ENCODE measurements around the gene PSG2. TPM values are rescaled to one million over a fixed set of nuclear protein-coding genes. Genes with fewer than 3 reads are reported as not detected.
"Not testable (repeated sequence)": the region's sequence is repeated elsewhere in the genome, so short reads cannot be mapped to it uniquely, and the experiment has no call there.

The PSG2 gene
- total RNA-seq, 1 experiment from 2014 or later: not detected

DNA sequence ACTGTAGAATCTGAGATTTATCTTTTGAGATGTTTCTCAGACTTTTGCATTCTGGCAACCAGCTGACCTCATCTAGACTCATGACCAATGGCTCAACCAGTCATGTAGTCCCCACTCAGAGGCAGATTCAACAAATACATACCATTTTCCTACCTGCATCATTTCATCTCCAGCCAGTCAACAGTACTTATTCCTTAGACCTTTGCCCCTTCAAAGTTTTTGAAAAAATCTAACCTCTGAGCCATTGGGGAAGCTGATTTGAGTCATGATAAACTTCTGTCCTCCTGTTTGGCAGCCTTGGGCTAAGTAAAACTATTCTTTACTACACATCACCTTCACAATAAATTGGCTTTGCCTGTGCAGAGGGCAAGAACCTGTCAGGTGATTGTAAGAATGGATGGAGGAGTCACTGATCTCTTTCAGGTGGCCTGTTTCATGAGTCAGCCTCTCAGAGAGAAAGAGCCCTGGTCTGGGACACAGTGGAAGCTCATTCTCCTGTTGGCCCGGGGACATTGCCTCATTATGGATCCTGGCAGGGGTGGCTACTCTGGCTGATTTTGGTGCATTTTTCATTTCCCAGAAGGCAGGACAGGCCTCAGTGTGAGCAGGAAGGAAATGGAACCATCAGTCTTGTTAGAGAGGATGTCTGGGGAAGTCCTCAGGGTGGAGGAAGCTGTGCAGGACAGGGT lies 38.9 kb downstream of the PSG2 start:
- not testable (repeated sequence) for H3K27me3 ChIP-seq (ENCODE audit: control insufficient read depth, insufficient read depth, low read length); DNase-seq; H3K4me3 ChIP-seq (ENCODE audit: insufficient read depth, low read depth, low read length); H3K36me3 ChIP-seq (replicated peaks; ENCODE audit: control insufficient read depth, insufficient read depth, low read length)

DNA sequence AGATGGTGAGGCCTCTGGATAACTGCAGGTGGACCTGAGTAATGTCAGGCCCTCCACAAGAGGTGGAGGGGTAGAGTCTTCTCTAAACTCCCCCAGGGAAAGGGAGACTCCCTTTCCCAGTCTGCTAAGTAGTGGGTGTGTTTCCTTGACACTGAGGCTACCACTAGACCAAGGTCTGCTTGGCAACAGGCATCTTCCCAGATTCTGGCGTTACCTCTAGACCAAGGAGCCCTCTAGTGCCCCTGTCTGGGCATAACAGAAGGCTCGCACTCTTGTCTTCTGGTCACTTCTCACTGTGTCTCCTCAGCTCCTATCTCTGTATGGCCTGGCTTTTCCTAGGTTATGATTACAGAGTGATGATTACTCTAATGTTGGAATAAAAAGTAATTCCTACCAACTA lies 50.9 kb downstream of the PSG2 start:
- not testable (repeated sequence) for H3K36me3 ChIP-seq (replicated peaks; ENCODE audit: control insufficient read depth, insufficient read depth, low read length); H3K27me3 ChIP-seq (ENCODE audit: control insufficient read depth, insufficient read depth, low read length); DNase-seq; H3K4me3 ChIP-seq (ENCODE audit: insufficient read depth, low read depth, low read length)

DNA sequence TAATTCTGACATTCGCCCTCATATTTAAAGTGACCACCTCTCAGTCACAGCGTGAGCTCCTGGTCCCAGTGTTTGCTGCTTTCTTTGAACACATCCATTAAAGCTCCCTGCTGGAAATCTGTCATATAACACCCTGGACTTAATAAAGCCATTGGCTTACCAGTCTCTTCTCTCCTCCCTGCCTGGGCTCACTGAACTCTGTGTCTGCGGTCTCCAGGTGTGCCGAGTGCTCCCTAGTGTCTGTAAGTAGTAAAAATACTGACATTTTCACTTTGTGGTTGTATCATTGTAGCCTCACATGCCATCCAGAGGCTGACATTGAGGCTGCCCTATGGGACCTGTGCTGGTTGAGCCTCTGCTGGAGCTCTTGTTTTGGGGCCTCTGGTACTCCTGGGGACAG lies 53.6 kb downstream of the PSG2 start:
- H3K4me3 ChIP-seq (ENCODE audit: insufficient read depth, low read depth, low read length): no peak overlapping the region
- no peak for DNase-seq
- no peaks in the 10 kb centered on the region for H3K36me3 ChIP-seq (replicated peaks; ENCODE audit: control insufficient read depth, insufficient read depth, low read length)
- no peaks in the 10 kb centered on the region for H3K27me3 ChIP-seq (ENCODE audit: control insufficient read depth, insufficient read depth, low read length)

DNA sequence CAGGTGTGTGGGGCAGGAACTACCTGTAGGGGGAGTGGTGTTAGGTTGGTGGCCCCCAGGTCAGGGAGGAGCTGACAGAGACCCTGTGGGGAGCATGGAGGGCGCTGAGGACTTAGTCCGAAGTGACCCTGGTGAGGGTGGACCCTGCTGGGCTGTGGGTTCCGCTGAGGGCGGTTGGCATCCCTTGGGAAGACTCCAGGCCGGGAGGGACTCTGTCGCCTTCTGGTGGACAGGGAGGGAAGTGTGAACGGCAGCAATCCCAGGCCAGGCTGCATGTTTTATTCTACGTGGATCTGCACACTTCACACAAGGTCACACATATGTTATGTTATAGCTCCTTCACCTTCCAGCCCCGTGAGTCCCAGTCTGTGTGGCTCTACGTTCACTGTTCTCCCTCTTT lies 54.5 kb downstream of the PSG2 start:
- not testable (repeated sequence) for H3K36me3 ChIP-seq (replicated peaks; ENCODE audit: control insufficient read depth, insufficient read depth, low read length); DNase-seq; H3K4me3 ChIP-seq (ENCODE audit: insufficient read depth, low read depth, low read length); H3K27me3 ChIP-seq (ENCODE audit: control insufficient read depth, insufficient read depth, low read length)

DNA sequence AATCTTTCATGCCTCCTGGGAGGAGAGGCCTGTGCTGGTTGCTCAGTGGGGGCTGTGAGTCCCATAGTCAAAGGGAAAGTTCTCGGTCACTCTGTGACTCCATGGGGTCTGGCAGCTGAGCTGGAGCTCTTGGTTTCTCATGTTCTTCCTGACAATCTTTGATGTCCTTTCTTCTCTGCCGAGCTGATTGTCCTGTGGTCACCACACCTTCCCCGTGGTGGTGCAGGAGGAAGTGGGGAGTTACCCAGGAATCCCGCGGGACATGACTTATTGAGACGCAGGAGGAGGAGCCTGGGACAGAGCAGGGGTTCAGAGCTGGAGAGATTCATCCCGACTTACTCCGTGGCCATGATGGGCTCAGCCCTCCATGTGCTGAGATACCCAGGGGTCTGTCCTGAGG lies 55.4 kb downstream of the PSG2 start:
- H3K4me3 ChIP-seq (ENCODE audit: insufficient read depth, low read depth, low read length); H3K36me3 ChIP-seq (replicated peaks; ENCODE audit: control insufficient read depth, insufficient read depth, low read length); H3K27me3 ChIP-seq (ENCODE audit: control insufficient read depth, insufficient read depth, low read length); DNase-seq: not testable (repeated sequence)

DNA sequence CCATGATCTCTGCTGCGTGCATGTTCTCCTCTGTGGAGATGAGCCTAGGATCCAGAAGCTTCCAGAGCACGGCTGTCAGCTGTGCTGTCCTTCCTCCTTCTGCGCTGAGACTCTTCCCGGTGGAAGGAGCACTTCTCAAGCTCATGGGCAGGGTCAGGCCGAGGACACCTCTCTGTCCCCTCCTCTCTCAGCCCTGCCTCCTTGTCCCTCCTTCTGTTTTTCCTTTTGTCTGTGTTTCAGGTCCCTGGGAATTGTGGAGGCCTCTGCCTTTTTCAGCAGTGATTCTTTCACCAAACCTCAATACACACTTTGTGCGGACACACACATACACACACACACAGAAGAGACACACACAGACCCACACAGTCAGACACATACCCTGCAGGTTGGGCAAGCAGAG lies 56.1 kb downstream of the PSG2 start, which contains the start of gene PSG11:
PSG11 (minus strand) TSS at position 101 of the 400 bp plus-strand sequence; CDS start at position 4, 97 bp downstream.
- H3K4me3 ChIP-seq (ENCODE audit: insufficient read depth, low read depth, low read length); DNase-seq; H3K27me3 ChIP-seq (ENCODE audit: control insufficient read depth, insufficient read depth, low read length); H3K36me3 ChIP-seq (replicated peaks; ENCODE audit: control insufficient read depth, insufficient read depth, low read length): not testable (repeated sequence)

DNA sequence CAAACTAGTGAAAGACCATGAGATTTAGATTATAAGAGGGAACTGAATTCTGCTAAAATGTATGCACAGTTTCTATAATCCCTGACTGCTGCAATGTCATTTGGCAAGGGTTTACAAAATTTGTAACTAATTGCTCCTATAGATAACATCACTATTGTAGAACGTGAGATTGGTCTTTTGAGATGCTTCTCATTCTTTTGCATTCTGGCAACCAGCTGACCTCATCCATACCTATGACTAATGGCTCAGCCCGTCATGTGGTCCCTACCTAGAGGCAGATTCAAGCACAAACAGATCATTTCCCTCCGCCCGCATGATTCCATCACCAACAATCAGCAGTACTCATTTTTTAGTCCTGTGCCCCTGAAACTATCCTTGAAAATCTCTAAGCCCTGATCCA lies 60.4 kb downstream of the PSG2 start:
- not testable (repeated sequence) for H3K4me3 ChIP-seq (ENCODE audit: insufficient read depth, low read depth, low read length); H3K36me3 ChIP-seq (replicated peaks; ENCODE audit: control insufficient read depth, insufficient read depth, low read length); DNase-seq; H3K27me3 ChIP-seq (ENCODE audit: control insufficient read depth, insufficient read depth, low read length)

DNA sequence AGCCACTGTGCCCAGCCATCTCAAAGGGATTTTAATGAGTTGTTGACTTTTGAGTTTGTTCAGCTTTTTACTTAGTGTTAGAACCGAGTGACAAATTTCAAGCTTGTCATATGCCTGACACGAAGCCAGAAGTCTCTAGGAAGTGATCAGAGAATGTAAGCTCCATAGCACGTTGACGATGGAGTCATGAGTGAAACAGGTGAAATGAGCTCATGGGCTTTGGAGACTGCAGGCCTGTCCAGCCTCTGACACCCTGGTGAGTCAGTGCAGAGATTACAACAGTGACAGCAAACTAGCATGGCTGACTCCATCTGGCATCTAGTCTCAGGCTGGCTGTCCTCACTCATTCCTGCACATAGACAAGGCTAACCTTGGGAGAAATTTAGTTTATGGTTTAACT lies 60.9 kb downstream of the PSG2 start:
- not testable (repeated sequence) for H3K36me3 ChIP-seq (replicated peaks; ENCODE audit: control insufficient read depth, insufficient read depth, low read length); H3K27me3 ChIP-seq (ENCODE audit: control insufficient read depth, insufficient read depth, low read length); DNase-seq; H3K4me3 ChIP-seq (ENCODE audit: insufficient read depth, low read depth, low read length)

DNA sequence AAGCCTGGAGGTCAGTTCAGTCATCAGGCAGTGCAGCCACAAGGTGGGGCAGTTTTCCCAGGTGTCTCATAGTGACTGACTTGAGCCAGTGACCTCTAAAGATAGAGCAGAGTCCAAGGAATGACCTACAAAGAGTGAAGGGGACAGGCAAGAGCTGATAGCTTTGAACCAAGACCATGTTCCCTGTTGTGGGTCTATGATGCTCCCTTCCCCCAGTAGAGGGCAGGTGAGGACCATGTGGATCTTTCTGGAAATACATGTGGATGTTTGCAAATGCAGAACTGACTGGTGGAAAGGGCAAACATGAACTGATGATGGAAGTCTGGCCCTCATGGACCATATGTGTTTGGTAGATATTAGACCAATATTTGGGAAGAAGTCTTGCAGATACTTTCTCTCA lies 62.9 kb downstream of the PSG2 start:
- not testable (repeated sequence) for H3K27me3 ChIP-seq (ENCODE audit: control insufficient read depth, insufficient read depth, low read length); DNase-seq; H3K4me3 ChIP-seq (ENCODE audit: insufficient read depth, low read depth, low read length); H3K36me3 ChIP-seq (replicated peaks; ENCODE audit: control insufficient read depth, insufficient read depth, low read length)

Other genes starting within 250 kb of the PSG2 start
- not detected in 2 replicates for gene PSG1, start 203.0 kb downstream of the PSG2 start, total RNA-seq (2014; rRNA removed; shearing (Covaris generic))
- not detected in 2 replicates for gene PSG6, start 164.8 kb downstream of the PSG2 start, total RNA-seq (2014; rRNA removed; shearing (Covaris generic))
- gene PSG7, start 145.5 kb downstream of the PSG2 start, total RNA-seq (2014; rRNA removed; shearing (Covaris generic)): not detected in 2 replicates
- gene PSG11, start 56.2 kb downstream of the PSG2 start, total RNA-seq (2014; rRNA removed; shearing (Covaris generic)): not detected in 2 replicates
- not detected in 2 replicates for gene PSG5, start 103.8 kb upstream of the PSG2 start, total RNA-seq (2014; rRNA removed; shearing (Covaris generic))
- gene PSG4, start 122.9 kb upstream of the PSG2 start, total RNA-seq (2014; rRNA removed; shearing (Covaris generic)): not detected in 2 replicates
- not detected in 2 replicates for gene PSG9, start 186.8 kb upstream of the PSG2 start, total RNA-seq (2014; rRNA removed; shearing (Covaris generic))

Measured in H7 (cell line).